OCI-LY3 (cell line): ENCODE measurements around the gene FCRLB.

Experiments used
- H2AFZ ChIP-seq: fragments of 200-600, 300-600 bp; shearing (Covaris generic); 2 replicates; pipeline ENCODE4 v1.6.0; 2014; ENCODE audit warnings: antibody characterized with exemption, low read depth, low read length
- H3K27ac ChIP-seq: fragments of 200-600, 300-600 bp; sonication (generic); 2 replicates; pipeline ENCODE4 v1.5.1; 2014; ENCODE audit warnings: mild to moderate bottlenecking, low read length, moderate library complexity, mixed read lengths
- H3K27me3 ChIP-seq: fragments of 200-600, 300-600 bp; sonication (generic); 2 replicates; pipeline ENCODE4 v1.6.1; 2014; ENCODE audit warnings: low read depth, low read length, mixed read lengths
- H3K36me3 ChIP-seq: fragments of 200-600, 300-600 bp; sonication (generic); replicated peaks from 2 replicates; pipeline ENCODE3; 2014; ENCODE audit warnings: low read depth, low read length, mixed read lengths
- H3K4me1 ChIP-seq: fragments of 300-600, 200-600 bp; sonication (generic); 2 replicates; pipeline ENCODE4 v1.6.1; 2014; ENCODE audit warnings: low read length, mixed read lengths
- H3K4me2 ChIP-seq: fragments of 200-600, 300-600 bp; sonication (generic); 2 replicates; pipeline ENCODE4 v1.6.1; 2014; ENCODE audit warnings: low read length, mixed read lengths
- H3K4me3 ChIP-seq: fragments of 300-600, 200-600 bp; sonication (generic); 2 replicates; pipeline ENCODE4 v1.5.1; 2014; ENCODE audit warnings: antibody characterized with exemption, mild to moderate bottlenecking, low read length, moderate library complexity
- H3K79me2 ChIP-seq: fragments of 300-600, 200-600 bp; shearing (Covaris generic); 2 replicates; pipeline ENCODE4 v1.6.1; 2014; ENCODE audit warnings: mild to moderate bottlenecking, low read length, mixed read lengths
- H3K9ac ChIP-seq: fragments of 300-600, 200-600 bp; shearing (Covaris generic); 2 replicates; pipeline ENCODE4 v1.6.0; 2014; ENCODE audit warnings: mild to moderate bottlenecking, low read length, moderate library complexity
- H3K9me3 ChIP-seq: fragments of 200-600, 300-600 bp; shearing (Covaris generic); 2 replicates; pipeline ENCODE4 v1.6.1; 2014; ENCODE audit warnings: low read length, mixed read lengths; ENCODE audit not compliant: insufficient read depth
- H4K20me1 ChIP-seq: fragments of 200-600, 300-600 bp; sonication (generic); 2 replicates; pipeline ENCODE4 v1.6.1; 2016; ENCODE audit warnings: low read length, mixed read lengths; ENCODE audit not compliant: insufficient read depth
- CTCF ChIP-seq: fragments of 200-600, 300-600 bp; sonication (generic); IDR thresholded peaks from 2 replicates; pipeline ENCODE4 v1.5.1; 2014; ENCODE audit warnings: antibody characterized with exemption, low read length, low read depth
- EZH2phosphoT487 ChIP-seq: fragments of 200-600 bp; shearing (Covaris generic); IDR thresholded peaks from 2 replicates; pipeline ENCODE4 v1.6.1; 2018; ENCODE audit warnings: antibody characterized with exemption, mixed run types, low read depth

The FCRLB gene

GRCh38 chr1:161738627-161739287, 17.4 kb downstream of the FCRLB start:
- Histone ChIP-seq H4K20me1 (no peaks in the 10 kb centered on the region), H3K4me2 (peak overlapping the region; percentile 68), H3K27me3 (no peaks in the 10 kb centered on the region), H3K27ac (peak overlapping the region; percentile 76), H3K4me3 (peak overlapping the region; percentile 17; the same call in 1 of the 2 replicates), H2AFZ (peak overlapping the region; percentile 94), H3K9ac (peak overlapping the region; percentile 56), H3K4me1 (peaks cover 81% of the 10 kb centered on the region), H3K79me2 (no peaks in the 10 kb centered on the region), H3K36me3 (no peaks in the 10 kb centered on the region), H3K9me3 (no peaks in the 10 kb centered on the region)
- TF ChIP-seq CTCF (peak; percentile 95), EZH2phosphoT487 (no peak)

- H3K27ac ChIP-seq: peak overlapping the region; percentile 76
- H3K4me2 ChIP-seq: peak overlapping the region; percentile 68
- no peaks in the 10 kb centered on the region for H3K79me2 ChIP-seq
- H3K9me3 ChIP-seq: no peaks in the 10 kb centered on the region
- peak overlapping the region; percentile 18; the same call in 1 of the 2 replicates for H2AFZ ChIP-seq
- H3K36me3 ChIP-seq: no peaks in the 10 kb centered on the region
- no peaks in the 10 kb centered on the region for H4K20me1 ChIP-seq
- peaks cover 94% of the 10 kb centered on the region for H3K4me1 ChIP-seq
- no peaks in the 10 kb centered on the region for H3K27me3 ChIP-seq
- TF ChIP-seq CTCF: no peak
- no peak for TF ChIP-seq EZH2phosphoT487
- H3K4me3 ChIP-seq: peak overlapping the region; percentile 21; the same call in 1 of the 2 replicates
- peak overlapping the region; percentile 56 for H3K9ac ChIP-seq
These were observed 18.7 kb downstream of the FCRLB start for GRCh38 chr1:161739865-161740566.

- H2AFZ ChIP-seq: peak overlapping the region; percentile 7; the same call in 1 of the 2 replicates
- H3K4me2 ChIP-seq: peak overlapping the region; percentile 68
- TF ChIP-seq EZH2phosphoT487 (no peak), CTCF (no peak)
- H3K4me3 ChIP-seq: peak overlapping the region; percentile 24
- H3K36me3 ChIP-seq: no peaks in the 10 kb centered on the region
- H3K27ac ChIP-seq: peak overlapping the region; percentile 76
- no peaks in the 10 kb centered on the region for H3K79me2 ChIP-seq
- peaks cover 92% of the 10 kb centered on the region for H3K4me1 ChIP-seq
- no peaks in the 10 kb centered on the region for H3K27me3 ChIP-seq
- no peaks in the 10 kb centered on the region for H3K9me3 ChIP-seq
- no peaks in the 10 kb centered on the region for H4K20me1 ChIP-seq
- H3K9ac ChIP-seq: peak overlapping the region; percentile 49
These were observed 19.6 kb downstream of the FCRLB start for GRCh38 chr1:161740921-161741320.

- peak overlapping the region; percentile 12; the same call in 1 of the 2 replicates for H2AFZ ChIP-seq
- no peak for TF ChIP-seq CTCF
- TF ChIP-seq EZH2phosphoT487: no peak
- H3K9ac ChIP-seq: peak overlapping the region; percentile 18; the same call in 1 of the 2 replicates
- H3K4me3 ChIP-seq: peak overlapping the region; percentile 27; the same call in 1 of the 2 replicates
- H4K20me1 ChIP-seq: no peaks in the 10 kb centered on the region
- H3K79me2 ChIP-seq: no peaks in the 10 kb centered on the region
- no peaks in the 10 kb centered on the region for H3K36me3 ChIP-seq
- no peaks in the 10 kb centered on the region for H3K27me3 ChIP-seq
- H3K4me2 ChIP-seq: peak overlapping the region; percentile 68
- H3K27ac ChIP-seq: peak overlapping the region; percentile 67
- H3K9me3 ChIP-seq: no peaks in the 10 kb centered on the region
- H3K4me1 ChIP-seq: peaks cover 84% of the 10 kb centered on the region
These were observed 21.9 kb downstream of the FCRLB start for GRCh38 chr1:161743231-161743630.
